GM10847 (cell line): ENCODE measurements around the gene RANBP3.

Experiments used
- POLR2A ChIP-seq: IDR thresholded peaks from 2 replicates; pipeline ENCODE4 v1.6.1; 2011; ENCODE audit not compliant: insufficient read length; ENCODE audit errors: extremely low read depth

The RANBP3 gene

GRCh38 chr19:5952193-5953029 lies 25.5 kb downstream of the RANBP3 start:
- no peak for TF ChIP-seq POLR2A

GRCh38 chr19:5951338-5951861 lies 26.5 kb downstream of the RANBP3 start:
- TF ChIP-seq POLR2A = no peak

GRCh38 chr19:5950741-5951140 lies 27.2 kb downstream of the RANBP3 start:
- TF ChIP-seq POLR2A = no peak

GRCh38 chr19:5949792-5950305 lies 28.1 kb downstream of the RANBP3 start:
- no peak for TF ChIP-seq POLR2A

- no peak for TF ChIP-seq POLR2A
These were observed 29.0 kb downstream of the RANBP3 start for GRCh38 chr19:5948752-5949564.

- TF ChIP-seq POLR2A = no peak
These were observed 30.5 kb downstream of the RANBP3 start for GRCh38 chr19:5947435-5947834.

- no peak for TF ChIP-seq POLR2A
These were observed 34.3 kb downstream of the RANBP3 start for GRCh38 chr19:5943623-5944022.

- no peak for TF ChIP-seq POLR2A
These were observed 34.9 kb downstream of the RANBP3 start for GRCh38 chr19:5943045-5943444.

- no peak for TF ChIP-seq POLR2A
These were observed 36.3 kb downstream of the RANBP3 start for GRCh38 chr19:5941673-5942072.

- TF ChIP-seq POLR2A = no peak
These were observed 37.4 kb downstream of the RANBP3 start for GRCh38 chr19:5940260-5941208.

- no peak for TF ChIP-seq POLR2A
These were observed 40.4 kb downstream of the RANBP3 start for GRCh38 chr19:5937550-5937949.

GRCh38 chr19:5936292-5936592 lies 41.7 kb downstream of the RANBP3 start:
- no peak for TF ChIP-seq POLR2A

- TF ChIP-seq POLR2A = no peak
These were observed 42.3 kb downstream of the RANBP3 start for GRCh38 chr19:5935473-5936291.
